GM19372 (cell line): ENCODE data around the gene UBE2O.

ENCODE experiments used
- ATAC-seq: cut with Tn5 transposase; IDR thresholded peaks from one replicate; pipeline ENCODE4 v1.9.1; 2021; ENCODE audit warnings: mild to moderate bottlenecking, low read depth, moderate library complexity; ENCODE audit not compliant: unreplicated experiment

Gene UBE2O

GRCh38 chr17:76420356-76421043 is 32.5 kb downstream of the UBE2O start:
- ATAC-seq, result no peak

GRCh38 chr17:76419576-76420260 is 33.2 kb downstream of the UBE2O start:
- ATAC-seq, result no peak

GRCh38 chr17:76417499-76418143 is 35.3 kb downstream of the UBE2O start:
- no peak for ATAC-seq

GRCh38 chr17:76416899-76417298 is 36.1 kb downstream of the UBE2O start:
- no peak for ATAC-seq

GRCh38 chr17:76416457-76416856 is 36.5 kb downstream of the UBE2O start:
- ATAC-seq, result no peak

GRCh38 chr17:76415786-76416185 is 37.2 kb downstream of the UBE2O start:
- no peak for ATAC-seq

GRCh38 chr17:76414334-76415295 is 38.3 kb downstream of the UBE2O start:
- ATAC-seq, result no peak

GRCh38 chr17:76411247-76411646 is 41.7 kb downstream of the UBE2O start:
- ATAC-seq, result no peak

GRCh38 chr17:76410328-76410965 is 42.5 kb downstream of the UBE2O start:
- ATAC-seq, result no peak

- ATAC-seq, result no peak
Measured at GRCh38 chr17:76408037-76408849, 44.7 kb downstream of the UBE2O start.

GRCh38 chr17:76407509-76407908 is 45.4 kb downstream of the UBE2O start:
- no peak for ATAC-seq

GRCh38 chr17:76405967-76406647 is 46.8 kb downstream of the UBE2O start:
- ATAC-seq, result no peak

- no peak for ATAC-seq
Measured at GRCh38 chr17:76405607-76405966, 47.4 kb downstream of the UBE2O start.

- ATAC-seq, result no peak
Measured at GRCh38 chr17:76404976-76405563, 47.9 kb downstream of the UBE2O start.

GRCh38 chr17:76404256-76404655 is 48.7 kb downstream of the UBE2O start:
- ATAC-seq, result no peak

GRCh38 chr17:76402711-76403110 is 50.2 kb downstream of the UBE2O start:
- ATAC-seq, result no peak

- no peak for ATAC-seq
Measured at GRCh38 chr17:76399175-76400172, 53.5 kb downstream of the UBE2O start.
